Naive thymus-derived CD4-positive, alpha-beta T cell (primary cell): Measurements from ENCODE around the gene GAA. TPM values are rescaled to one million over a fixed set of nuclear protein-coding genes. Genes with fewer than 3 reads are reported as not detected.

Experiments used
- ATAC-seq: fragments of 150-1000 bp; cut with Tn5 transposase; 2 replicates; pipeline ENCODE4 v1.10.0; 2021; ENCODE audit warnings: mild to moderate bottlenecking, moderate library complexity
- CTCF ChIA-PET: fragments of 350-600 bp; sonication (Branson Sonifier 250); formaldehyde crosslinking; loops from one replicate; lab custom pipeline; 2021; ENCODE audit warnings: antibody characterized with exemption; lab: Charles Lee
- POLR2A ChIA-PET: fragments of 350-600 bp; sonication (Branson Sonifier 250); formaldehyde crosslinking; loops from one replicate; lab custom pipeline; 2021; ENCODE audit warnings: antibody characterized with exemption, inconsistent platforms; lab: Charles Lee
- DNase-seq, 9 donors: peaks; one replicate each; pipeline versions ENCODE4 v3.0.0 to v3.0.0-alpha.2; 2020 to 2022; ENCODE audit warnings: mixed read lengths in 1 of 9
- H3K27ac ChIP-seq: one replicate; pipeline ENCODE4 v1.7.0; 2013; ENCODE audit warnings: mild to moderate bottlenecking, low read depth, low read length, moderate library complexity
- H3K27me3 ChIP-seq, 2 donors: one replicate each; pipeline ENCODE4 v1.7.0; 2013; ENCODE audit warnings: low read length in 2 of 2, mild to moderate bottlenecking in 2 of 2, moderate library complexity in 2 of 2; ENCODE audit not compliant: control insufficient read depth in 2 of 2, insufficient read depth in 2 of 2
- H3K36me3 ChIP-seq, 3 experiments: 1 replicate in 2 of 3; 2 replicates in 1 of 3; pipeline ENCODE4 v1.7.0; 2013; ENCODE audit warnings: low read length in 3 of 3, mild to moderate bottlenecking in 3 of 3, moderate library complexity in 1 of 3; ENCODE audit not compliant: insufficient read depth in 3 of 3, control insufficient read depth in 2 of 3
- H3K4me1 ChIP-seq, 2 donors: one replicate each; pipeline ENCODE4 v1.7.0; 2013; ENCODE audit warnings: low read length in 2 of 2, mild to moderate bottlenecking in 2 of 2, moderate library complexity in 1 of 2; ENCODE audit not compliant: control insufficient read depth in 2 of 2, insufficient read depth in 2 of 2
- H3K4me3 ChIP-seq: 2 replicates; pipeline ENCODE4 v1.7.0; 2013; ENCODE audit warnings: mild to moderate bottlenecking, low read length
- H3K9me3 ChIP-seq, 3 experiments: 1 replicate in 2 of 3; 2 replicates in 1 of 3; pipeline ENCODE4 v1.7.0; 2013; ENCODE audit warnings: low read length in 3 of 3; ENCODE audit not compliant: control insufficient read depth in 2 of 3
- H3K27ac Mint-ChIP-seq, 9 donors: one replicate each; pipeline ENCODE4 v1.8.0; 2020 to 2022; ENCODE audit warnings: mixed read lengths in 9 of 9, mild to moderate bottlenecking in 8 of 9, moderate library complexity in 5 of 9, inconsistent platforms in 2 of 9
- H3K27me3 Mint-ChIP-seq, 5 donors: one replicate each; pipeline ENCODE4 v1.8.0; 2021 to 2022; ENCODE audit warnings: mixed read lengths in 5 of 5, mild to moderate bottlenecking in 1 of 5
- H3K36me3 Mint-ChIP-seq, 5 donors: one replicate each; pipeline ENCODE4 v1.8.0; 2020 to 2022; ENCODE audit warnings: mixed read lengths in 5 of 5, mild to moderate bottlenecking in 3 of 5, inconsistent platforms in 1 of 5
- H3K4me1 Mint-ChIP-seq, 7 donors: one replicate each; pipeline ENCODE4 v1.8.0; 2020 to 2022; ENCODE audit warnings: mixed read lengths in 7 of 7, mild to moderate bottlenecking in 3 of 7, inconsistent platforms in 1 of 7
- H3K4me3 Mint-ChIP-seq, 10 donors: one replicate each; pipeline ENCODE4 v1.8.0; 2020 to 2022; ENCODE audit warnings: mild to moderate bottlenecking in 10 of 10, mixed read lengths in 10 of 10, moderate library complexity in 6 of 10, inconsistent platforms in 2 of 10
- H3K9me3 Mint-ChIP-seq, 11 donors: one replicate each; pipeline ENCODE4 v1.8.0; 2020 to 2022; ENCODE audit warnings: mixed read lengths in 11 of 11, mild to moderate bottlenecking in 4 of 11, inconsistent platforms in 1 of 11, moderate library complexity in 1 of 11
- intact Hi-C, 2 donors: fragments of 100-400 bp; cut with micrococcal nuclease; formaldehyde crosslinking; loops; one replicate each; pipeline ENCODE4 v1.15.1; 2023
- polyA plus RNA-seq, 2 donors: library from polyadenylated mRNA; unstranded; fragments of 300-500 nt; fragmentation: Illumina TruSeq; gene quantifications; one replicate each; pipeline ENCODE4 v1.2.3, GENCODE V29; 2021
- total RNA-seq, 6 experiments: library from RNA in 5 of 6; stranded (reverse) in 5 of 6; gene quantifications; 1 replicate in 5 of 6; 2 replicates in 1 of 6; pipeline ENCODE4 v1.2.3 and lab custom pipeline; 2021 to 2026

The GAA gene
- total and polyA plus RNA-seq, 7 experiments from 2014 or later = 12.0 to 67.8 (median 36.4) TPM

DNA sequence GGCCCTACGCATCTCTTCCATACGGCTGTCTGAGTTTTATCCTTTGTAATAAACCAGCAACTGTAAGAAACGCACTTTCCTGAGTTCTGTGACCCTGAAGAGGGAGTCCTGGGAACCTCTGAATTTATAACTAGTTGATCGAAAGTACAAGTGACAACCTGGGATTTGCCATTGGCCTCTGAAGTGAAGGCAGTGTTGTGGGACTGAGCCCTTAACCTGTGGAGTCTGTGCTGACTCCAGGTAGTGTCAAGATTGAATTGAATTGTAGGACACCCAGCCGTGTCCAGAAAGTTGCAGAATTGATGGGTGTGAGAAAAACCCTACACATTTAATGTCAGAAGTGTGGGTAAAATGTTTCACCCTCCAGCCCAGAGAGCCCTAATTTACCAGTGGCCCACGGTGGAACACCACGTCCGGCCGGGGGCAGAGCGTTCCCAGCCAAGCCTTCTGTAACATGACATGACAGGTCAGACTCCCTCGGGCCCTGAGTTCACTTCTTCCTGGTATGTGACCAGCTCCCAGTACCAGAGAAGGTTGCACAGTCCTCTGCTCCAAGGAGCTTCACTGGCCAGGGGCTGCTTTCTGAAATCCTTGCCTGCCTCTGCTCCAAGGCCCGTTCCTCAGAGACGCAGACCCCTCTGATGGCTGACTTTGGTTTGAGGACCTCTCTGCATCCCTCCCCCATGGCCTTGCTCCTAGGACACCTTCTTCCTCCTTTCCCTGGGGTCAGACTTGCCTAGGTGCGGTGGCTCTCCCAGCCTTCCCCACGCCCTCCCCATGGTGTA, 1.5 kb downstream of the GAA start:
- H3K4me3 ChIP-seq = no peak overlapping the region
- Mint-ChIP-seq H3K27ac (peak overlapping the region in 8 of 9 donors; percentile 2 to 92 (median 78)), H3K4me3 (peak overlapping the region; percentile 85 to 93 (median 90)), H3K36me3 (no peaks in the 10 kb centered on the region), H3K9me3 (peaks cover 0 to 5% (median 0%) of the 10 kb centered on the region in 11 donors), H3K27me3 (peaks cover 0 to 10% (median 0%) of the 10 kb centered on the region in 5 donors), H3K4me1 (peaks cover 20 to 30% (median 27%) of the 10 kb centered on the region in 7 donors)
- CTCF ChIA-PET = no interaction called here
- peaks cover 0 to 4% (median 0%) of the 10 kb centered on the region in 3 experiments for H3K36me3 ChIP-seq
- POLR2A ChIA-PET = interaction anchor here (2.0 kb wide), 1 partner anchor 42 kb away, joined by 21 read pairs; no protein-coding TSS in a partner anchor
- intact Hi-C loops = no loop called here
- H3K4me1 ChIP-seq = peaks cover 10 to 16% of the 10 kb centered on the region in 2 donors
- no peaks in the 10 kb centered on the region for H3K27me3 ChIP-seq
- DNase-seq (no peak), ATAC-seq (no peak)
- H3K9me3 ChIP-seq = no peaks in the 10 kb centered on the region
- H3K27ac ChIP-seq = no peak overlapping the region

- Mint-ChIP-seq H3K9me3 (peaks cover 0 to 5% (median 0%) of the 10 kb centered on the region in 11 donors), H3K27me3 (peaks cover 0 to 10% (median 0%) of the 10 kb centered on the region in 5 donors), H3K27ac (peak overlapping the region in 7 of 9 donors; percentile 2 to 79 (median 51)), H3K4me3 (peak overlapping the region in 9 of 10 donors; percentile 15 to 88 (median 47)), H3K36me3 (no peaks in the 10 kb centered on the region), H3K4me1 (peaks cover 20 to 30% (median 27%) of the 10 kb centered on the region in 7 donors)
- CTCF ChIA-PET = no interaction called here
- no peak overlapping the region for H3K27ac ChIP-seq
- intact Hi-C loops = no loop called here
- DNase-seq = no peak
- H3K4me3 ChIP-seq = no peak overlapping the region
- POLR2A ChIA-PET = no interaction called here
- H3K4me1 ChIP-seq = peaks cover 10 to 16% of the 10 kb centered on the region in 2 donors
- no peaks in the 10 kb centered on the region for H3K27me3 ChIP-seq
- H3K36me3 ChIP-seq = peaks cover 0 to 4% (median 0%) of the 10 kb centered on the region in 3 experiments
- H3K9me3 ChIP-seq = no peaks in the 10 kb centered on the region
- no peak for ATAC-seq
These were observed 2.2 kb downstream of the GAA start for GRCh38 chr17:80103449-80104085.

GRCh38 chr17:80104321-80104955, 3.1 kb downstream of the GAA start:
- CTCF ChIA-PET = no interaction called here

DNA sequence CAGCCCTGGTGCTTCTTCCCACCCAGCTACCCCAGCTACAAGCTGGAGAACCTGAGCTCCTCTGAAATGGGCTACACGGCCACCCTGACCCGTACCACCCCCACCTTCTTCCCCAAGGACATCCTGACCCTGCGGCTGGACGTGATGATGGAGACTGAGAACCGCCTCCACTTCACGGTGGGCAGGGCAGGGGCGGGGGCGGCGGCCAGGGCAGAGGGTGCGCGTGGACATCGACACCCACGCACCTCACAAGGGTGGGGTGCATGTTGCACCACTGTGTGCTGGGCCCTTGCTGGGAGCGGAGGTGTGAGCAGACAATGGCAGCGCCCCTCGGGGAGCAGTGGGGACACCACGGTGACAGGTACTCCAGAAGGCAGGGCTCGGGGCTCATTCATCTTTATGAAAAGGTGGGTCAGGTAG, 3.6 kb downstream of the GAA start:
- Histone ChIP-seq H3K9me3 (no peaks in the 10 kb centered on the region), H3K36me3 (peaks cover 0 to 4% (median 0%) of the 10 kb centered on the region in 3 experiments), H3K27me3 (no peaks in the 10 kb centered on the region), H3K4me1 (peaks cover 10 to 15% of the 10 kb centered on the region in 2 donors), H3K4me3 (no peak overlapping the region), H3K27ac (no peak overlapping the region)
- peak overlapping the region in 1 of 10 donors; percentile 48 for H3K4me3 Mint-ChIP-seq
- peaks cover 19 to 29% (median 25%) of the 10 kb centered on the region in 7 donors for H3K4me1 Mint-ChIP-seq
- intact Hi-C loops = no loop called here
- no peaks in the 10 kb centered on the region for H3K36me3 Mint-ChIP-seq
- H3K9me3 Mint-ChIP-seq = peaks cover 0 to 5% (median 0%) of the 10 kb centered on the region in 11 donors
- ChIA-PET CTCF (no interaction called here), POLR2A (no interaction called here)
- H3K27me3 Mint-ChIP-seq = peaks cover 0 to 9% (median 0%) of the 10 kb centered on the region in 5 donors
- ATAC-seq (no peak), DNase-seq (no peak)
- no peak overlapping the region for H3K27ac Mint-ChIP-seq

More at GRCh38 chr17:80104321-80104955, 3.1 kb downstream of the GAA start:
- Histone ChIP-seq H3K4me1 (peaks cover 10 to 16% of the 10 kb centered on the region in 2 donors), H3K9me3 (no peaks in the 10 kb centered on the region), H3K36me3 (peaks cover 0 to 4% (median 0%) of the 10 kb centered on the region in 3 experiments), H3K27me3 (no peaks in the 10 kb centered on the region), H3K4me3 (no peak overlapping the region), H3K27ac (no peak overlapping the region)
- POLR2A ChIA-PET = no interaction called here
- H3K27me3 Mint-ChIP-seq = peaks cover 0 to 10% (median 0%) of the 10 kb centered on the region in 5 donors
- peaks cover 0 to 5% (median 0%) of the 10 kb centered on the region in 11 donors for H3K9me3 Mint-ChIP-seq
- no peaks in the 10 kb centered on the region for H3K36me3 Mint-ChIP-seq
- no peak for ATAC-seq
- intact Hi-C loops = no loop called here
- H3K4me3 Mint-ChIP-seq = peak overlapping the region in 1 of 10 donors; percentile 48
- H3K4me1 Mint-ChIP-seq = peaks cover 20 to 30% (median 27%) of the 10 kb centered on the region in 7 donors
- no peak overlapping the region for H3K27ac Mint-ChIP-seq
- DNase-seq = no peak

- H3K27ac Mint-ChIP-seq = no peak overlapping the region
- H3K4me3 Mint-ChIP-seq = no peak overlapping the region
- no peaks in the 10 kb centered on the region for H3K9me3 Mint-ChIP-seq
- Histone ChIP-seq H3K9me3 (no peaks in the 10 kb centered on the region), H3K27ac (no peak overlapping the region), H3K4me1 (peaks cover 3 to 8% of the 10 kb centered on the region in 2 donors), H3K36me3 (peaks cover 0 to 4% (median 0%) of the 10 kb centered on the region in 3 experiments), H3K27me3 (no peaks in the 10 kb centered on the region), H3K4me3 (no peak overlapping the region)
- H3K4me1 Mint-ChIP-seq = peaks cover 12 to 21% (median 17%) of the 10 kb centered on the region in 7 donors
- no peak for DNase-seq
- no peaks in the 10 kb centered on the region for H3K36me3 Mint-ChIP-seq
- peaks cover 0 to 2% (median 0%) of the 10 kb centered on the region in 5 donors for H3K27me3 Mint-ChIP-seq
- POLR2A ChIA-PET = no interaction called here
- intact Hi-C loops = no loop called here
- no peak for ATAC-seq
- CTCF ChIA-PET = no interaction called here
These were observed 4.4 kb downstream of the GAA start for GRCh38 chr17:80105762-80106161.

GRCh38 chr17:80106176-80106575, 4.8 kb downstream of the GAA start:
- ChIA-PET POLR2A (no interaction called here), CTCF (no interaction called here)
- Mint-ChIP-seq H3K9me3 (no peaks in the 10 kb centered on the region), H3K4me1 (peaks cover 9 to 18% (median 14%) of the 10 kb centered on the region in 7 donors), H3K27ac (no peak overlapping the region), H3K36me3 (no peaks in the 10 kb centered on the region), H3K27me3 (no peaks in the 10 kb centered on the region), H3K4me3 (no peak overlapping the region)
- Histone ChIP-seq H3K36me3 (peaks cover 0 to 4% (median 0%) of the 10 kb centered on the region in 3 experiments), H3K4me1 (peaks cover 0 to 8% of the 10 kb centered on the region in 2 donors), H3K4me3 (no peak overlapping the region), H3K27ac (no peak overlapping the region), H3K27me3 (no peaks in the 10 kb centered on the region), H3K9me3 (no peaks in the 10 kb centered on the region)
- ATAC-seq (no peak), DNase-seq (no peak)
- intact Hi-C loops = no loop called here
